ENCODE results near the gene DNAJA2.

DNA sequence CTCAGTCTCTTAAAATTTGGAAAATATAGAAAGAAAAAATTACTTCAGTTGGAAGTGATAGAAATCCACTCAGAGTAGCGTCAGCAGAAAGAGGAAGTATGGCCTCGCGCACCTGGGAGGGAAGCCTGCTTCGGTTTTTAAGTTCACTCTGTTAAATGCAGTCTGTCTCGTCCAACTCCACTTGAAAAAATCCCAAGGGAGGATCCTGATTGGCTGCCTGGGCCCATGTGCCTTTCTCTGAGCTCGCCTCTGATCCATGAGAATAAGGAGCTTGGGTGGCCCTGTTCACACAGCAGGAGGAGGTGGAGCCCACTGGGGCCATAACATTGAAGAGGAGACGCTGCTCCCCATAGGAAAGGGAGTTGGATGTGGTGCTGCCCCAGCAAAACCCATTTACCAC is 40.7 kb downstream of the DNAJA2 start:
- TF ChIP-seq HOXA7 (CRISPR knock-in tag; IDR thresholded peaks at IDR 0.05) (no peak), MAZ (IDR thresholded peaks at IDR 0.05; ENCODE audit: borderline replicate concordance, low read depth, low read length) (no peak)
